ENCODE data around the gene MCM3AP.

Gene MCM3AP

DNA sequence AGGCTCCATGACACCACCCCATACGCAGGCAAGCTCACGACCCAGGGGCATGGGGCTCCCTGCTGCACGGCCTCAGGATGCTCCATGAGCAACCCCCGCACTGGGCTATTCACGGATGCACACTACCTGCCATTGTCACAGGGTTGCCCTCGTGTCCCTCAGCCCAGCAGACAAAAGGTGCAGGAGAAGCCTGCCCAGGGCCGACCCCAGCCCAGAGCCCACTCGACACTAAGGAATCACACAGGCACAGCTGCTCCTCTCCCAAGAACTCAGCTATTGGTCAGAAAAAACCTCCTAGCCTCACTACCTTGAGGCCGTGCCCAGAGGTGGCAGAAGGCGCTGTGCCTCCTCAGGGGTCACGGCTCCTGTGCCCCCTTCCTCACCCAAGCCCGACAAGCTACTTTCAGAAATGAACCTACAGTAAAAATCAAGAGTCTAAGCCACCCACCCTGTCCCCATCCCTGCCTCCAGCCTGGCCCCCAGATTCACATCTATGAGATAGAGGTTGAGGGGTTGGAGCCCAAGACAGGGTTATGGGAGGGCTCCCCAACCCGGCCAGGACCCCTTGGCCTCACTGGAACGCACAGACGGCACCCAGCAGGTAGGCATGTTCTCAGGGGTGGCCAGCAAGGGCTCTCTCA, 94.8 kb downstream of the MCM3AP start:
- H3K4me3 ChIP-seq (ENCODE audit: low read depth, low read length), result no peak overlapping the region
- H3K36me3 ChIP-seq (ENCODE audit: control insufficient read depth, insufficient read depth, low read length), result peaks cover 25% of the 10 kb centered on the region
- H3K27me3 ChIP-seq (ENCODE audit: control insufficient read depth, insufficient read depth, low read length), result no peaks in the 10 kb centered on the region
- H3K9ac ChIP-seq (ENCODE audit: low read depth, low read length), result no peak overlapping the region
- H3K9me3 ChIP-seq (ENCODE audit: control insufficient read depth, insufficient read depth, low read length), result no peaks in the 10 kb centered on the region
- H3K4me1 ChIP-seq (ENCODE audit: control insufficient read depth, insufficient read depth, low read length), result peaks cover 3% of the 10 kb centered on the region

DNA sequence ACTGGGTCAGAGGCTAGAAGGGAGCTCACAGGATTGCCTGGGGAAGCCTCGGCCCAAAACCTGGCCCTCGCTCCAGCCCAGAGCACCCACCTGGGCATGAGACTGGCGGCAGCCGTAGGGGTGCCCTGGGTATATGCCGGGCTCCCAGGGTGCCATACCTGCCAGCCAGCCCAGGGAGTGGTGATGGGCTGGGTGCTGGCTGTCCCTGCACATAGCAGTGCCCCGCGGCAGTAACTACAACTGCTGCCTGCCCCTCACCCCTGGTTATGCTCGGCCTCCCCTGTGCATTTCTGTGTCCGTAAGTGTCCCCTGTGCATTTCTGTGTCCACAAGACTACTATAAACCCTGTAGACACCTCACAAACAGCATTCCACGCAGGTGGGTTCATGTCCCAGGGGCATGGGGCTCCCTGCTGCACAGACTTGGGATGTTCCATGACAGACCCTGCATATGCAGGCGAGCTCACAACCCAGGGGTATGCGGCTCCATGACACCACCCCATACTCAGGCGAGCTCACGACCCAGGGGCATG, 95.4 kb downstream of the MCM3AP start:
- Histone ChIP-seq H3K4me1 (ENCODE audit: control insufficient read depth, insufficient read depth, low read length) (peaks cover 3% of the 10 kb centered on the region), H3K27me3 (ENCODE audit: control insufficient read depth, insufficient read depth, low read length) (no peaks in the 10 kb centered on the region), H3K4me3 (ENCODE audit: low read depth, low read length) (no peak overlapping the region), H3K9me3 (ENCODE audit: control insufficient read depth, insufficient read depth, low read length) (no peaks in the 10 kb centered on the region), H3K9ac (ENCODE audit: low read depth, low read length) (no peak overlapping the region), H3K36me3 (ENCODE audit: control insufficient read depth, insufficient read depth, low read length) (peaks cover 23% of the 10 kb centered on the region)

DNA sequence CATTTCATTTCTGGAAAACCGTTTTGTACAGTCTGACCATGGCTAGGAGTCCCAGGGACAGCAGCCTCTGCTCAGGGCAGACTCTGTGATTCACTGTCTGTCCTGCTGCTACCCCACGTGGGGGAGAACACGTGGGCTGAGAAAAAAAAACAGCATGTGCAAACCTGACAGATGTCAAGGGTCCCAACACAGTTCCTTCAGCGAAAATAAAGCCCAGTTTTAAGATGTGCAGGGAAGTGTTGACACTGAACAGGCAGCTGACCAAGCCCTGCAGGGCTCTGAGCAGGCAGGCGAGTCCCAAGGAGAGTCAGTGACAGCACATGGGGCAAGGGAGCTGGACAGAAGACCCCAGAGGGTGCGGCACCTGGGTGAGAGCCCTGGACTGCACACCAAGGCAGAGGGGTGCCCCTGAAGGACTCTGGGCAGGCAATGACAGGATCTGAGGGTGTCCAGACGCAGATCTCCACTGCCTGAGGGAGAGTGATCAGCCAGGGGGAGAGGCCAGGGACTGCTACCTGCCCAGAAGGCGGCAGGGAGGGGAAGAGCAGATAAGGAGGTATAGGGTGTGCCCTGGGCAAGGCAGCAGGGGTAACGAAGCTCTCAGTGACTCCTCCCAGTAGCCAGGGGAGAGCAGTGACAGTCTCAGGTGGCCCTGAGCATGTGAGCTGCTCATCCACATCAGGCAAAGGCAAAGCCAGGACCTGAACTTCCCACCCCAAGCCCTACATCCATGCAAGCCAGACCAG, 96.0 kb downstream of the MCM3AP start:
- H3K4me1 ChIP-seq (ENCODE audit: control insufficient read depth, insufficient read depth, low read length), result peaks cover 3% of the 10 kb centered on the region
- H3K9me3 ChIP-seq (ENCODE audit: control insufficient read depth, insufficient read depth, low read length), result no peaks in the 10 kb centered on the region
- H3K27me3 ChIP-seq (ENCODE audit: control insufficient read depth, insufficient read depth, low read length), result no peaks in the 10 kb centered on the region
- H3K4me3 ChIP-seq (ENCODE audit: low read depth, low read length), result no peak overlapping the region
- H3K9ac ChIP-seq (ENCODE audit: low read depth, low read length), result no peak overlapping the region
- H3K36me3 ChIP-seq (ENCODE audit: control insufficient read depth, insufficient read depth, low read length), result peaks cover 18% of the 10 kb centered on the region

DNA sequence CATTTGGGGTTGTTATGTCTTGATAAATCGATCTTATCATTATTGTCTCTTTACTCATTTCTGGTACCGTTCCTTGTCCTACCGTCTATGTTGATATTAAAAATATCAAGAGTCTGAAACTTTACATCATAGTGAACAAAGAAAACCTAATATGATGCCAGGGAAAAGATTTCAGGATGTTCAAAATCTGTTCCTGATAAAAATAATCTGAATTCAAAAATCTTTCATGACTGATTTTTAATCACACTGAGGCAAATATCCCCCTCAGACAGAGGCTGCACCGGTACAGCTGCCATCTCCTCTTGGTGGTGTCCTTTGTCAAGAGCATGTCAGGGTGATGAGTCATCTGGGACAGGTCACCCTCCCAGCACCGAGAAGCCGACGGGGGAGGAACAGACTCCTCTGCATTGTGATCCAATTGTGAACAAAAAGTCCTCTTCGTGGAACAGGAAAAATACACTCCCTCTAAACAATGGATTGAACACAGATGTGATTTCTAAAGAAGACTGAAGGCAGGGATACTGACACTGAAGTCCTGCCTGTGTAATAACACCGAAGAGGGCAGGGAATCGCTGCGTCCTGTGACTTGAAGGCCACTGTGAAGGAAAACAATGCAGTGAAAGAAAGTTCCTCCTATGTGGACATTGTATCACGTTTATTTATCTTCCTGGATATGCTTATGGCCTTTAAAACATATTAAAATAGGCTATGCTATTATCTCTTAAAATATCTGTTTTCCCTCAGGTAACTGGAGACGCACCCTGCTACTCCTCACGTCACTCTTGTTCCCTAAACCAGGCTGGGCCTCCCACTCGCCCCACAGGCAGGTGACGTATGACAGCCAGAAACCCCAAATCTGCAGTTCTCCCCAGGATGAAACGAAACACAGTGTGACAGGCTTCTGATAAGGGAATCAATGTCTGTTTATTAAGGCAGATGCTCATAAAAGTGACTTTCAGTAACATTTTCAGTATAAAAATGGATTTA, 96.9 kb downstream of the MCM3AP start:
- Histone ChIP-seq H3K9ac (ENCODE audit: low read depth, low read length) (no peak overlapping the region), H3K4me1 (ENCODE audit: control insufficient read depth, insufficient read depth, low read length) (peaks cover 3% of the 10 kb centered on the region), H3K4me3 (ENCODE audit: low read depth, low read length) (no peak overlapping the region), H3K27me3 (ENCODE audit: control insufficient read depth, insufficient read depth, low read length) (no peaks in the 10 kb centered on the region), H3K36me3 (ENCODE audit: control insufficient read depth, insufficient read depth, low read length) (peaks cover 11% of the 10 kb centered on the region), H3K9me3 (ENCODE audit: control insufficient read depth, insufficient read depth, low read length) (no peaks in the 10 kb centered on the region)

DNA sequence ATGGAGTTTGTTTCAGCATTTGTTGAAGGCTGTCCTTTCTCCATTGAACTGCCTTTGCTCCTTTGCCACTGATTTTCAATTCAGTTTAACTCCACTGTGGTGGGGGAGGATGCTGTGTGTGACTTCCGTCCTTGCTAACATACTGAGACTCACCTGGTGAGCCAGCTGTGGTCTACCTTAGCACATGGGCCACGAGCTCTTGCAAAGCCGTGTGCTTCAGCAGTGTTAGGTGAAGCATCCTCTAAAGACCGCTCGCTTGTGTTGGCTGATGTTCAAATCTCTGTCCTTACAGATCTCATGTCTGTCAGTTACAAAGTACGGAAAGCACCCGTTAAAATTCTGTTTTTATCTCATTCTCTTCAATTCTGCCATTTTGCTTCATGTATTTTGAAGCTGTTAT, 97.6 kb downstream of the MCM3AP start:
- Histone ChIP-seq H3K9ac (ENCODE audit: low read depth, low read length) (no peak overlapping the region), H3K4me1 (ENCODE audit: control insufficient read depth, insufficient read depth, low read length) (peaks cover 3% of the 10 kb centered on the region), H3K36me3 (ENCODE audit: control insufficient read depth, insufficient read depth, low read length) (peaks cover 12% of the 10 kb centered on the region), H3K4me3 (ENCODE audit: low read depth, low read length) (no peak overlapping the region), H3K9me3 (ENCODE audit: control insufficient read depth, insufficient read depth, low read length) (no peaks in the 10 kb centered on the region), H3K27me3 (ENCODE audit: control insufficient read depth, insufficient read depth, low read length) (no peaks in the 10 kb centered on the region)

DNA sequence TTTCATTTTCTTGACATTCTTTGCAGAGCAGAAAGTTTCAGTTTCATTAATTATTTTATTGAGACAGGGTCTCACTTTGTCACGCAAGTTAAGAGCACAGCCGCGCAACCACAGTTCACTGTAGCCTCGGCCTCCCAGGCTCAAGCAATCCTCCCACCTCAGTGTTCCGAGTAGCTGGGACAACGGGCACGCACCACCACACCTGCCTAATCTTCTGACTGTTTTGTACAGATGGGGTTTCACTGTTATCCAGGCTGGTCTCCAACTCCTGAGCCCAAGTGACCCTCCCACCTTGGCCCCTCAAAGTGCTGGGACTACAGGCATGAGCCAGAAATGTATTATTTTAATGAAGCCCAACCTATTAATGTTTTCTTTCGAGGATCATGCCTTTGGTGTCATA, 98.2 kb downstream of the MCM3AP start:
- Histone ChIP-seq H3K9me3 (ENCODE audit: control insufficient read depth, insufficient read depth, low read length) (no peaks in the 10 kb centered on the region), H3K4me3 (ENCODE audit: low read depth, low read length) (no peak overlapping the region), H3K9ac (ENCODE audit: low read depth, low read length) (no peak overlapping the region), H3K4me1 (ENCODE audit: control insufficient read depth, insufficient read depth, low read length) (peaks cover 3% of the 10 kb centered on the region), H3K36me3 (ENCODE audit: control insufficient read depth, insufficient read depth, low read length) (peaks cover 18% of the 10 kb centered on the region), H3K27me3 (ENCODE audit: control insufficient read depth, insufficient read depth, low read length) (no peaks in the 10 kb centered on the region)

DNA sequence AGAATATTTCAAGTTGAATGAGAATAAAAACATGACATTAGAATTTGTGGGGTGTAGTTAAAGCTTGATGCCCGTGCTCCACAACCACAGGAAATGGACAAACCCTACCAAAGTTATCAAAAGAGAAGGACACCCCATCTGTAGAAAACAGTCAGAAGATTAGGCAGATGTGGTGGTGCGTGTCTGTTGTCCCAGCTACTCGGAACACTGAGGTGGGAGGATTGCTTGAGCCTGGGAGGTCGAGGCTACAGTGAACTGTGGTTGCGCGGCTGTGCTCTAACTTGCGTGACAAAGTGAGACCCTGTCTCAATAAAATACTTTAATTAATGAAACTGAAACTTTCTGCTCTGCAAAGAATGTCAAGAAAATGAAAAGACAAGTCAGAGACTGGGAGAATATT, 99.7 kb downstream of the MCM3AP start:
- no peaks in the 10 kb centered on the region for H3K9me3 ChIP-seq (ENCODE audit: control insufficient read depth, insufficient read depth, low read length)
- no peak overlapping the region for H3K4me3 ChIP-seq (ENCODE audit: low read depth, low read length)
- H3K9ac ChIP-seq (ENCODE audit: low read depth, low read length), result no peak overlapping the region
- peaks cover 15% of the 10 kb centered on the region for H3K36me3 ChIP-seq (ENCODE audit: control insufficient read depth, insufficient read depth, low read length)
- H3K27me3 ChIP-seq (ENCODE audit: control insufficient read depth, insufficient read depth, low read length), result no peaks in the 10 kb centered on the region
- peaks cover 3% of the 10 kb centered on the region for H3K4me1 ChIP-seq (ENCODE audit: control insufficient read depth, insufficient read depth, low read length)

All from iPS-15b (cell line).